Measurements from ENCODE around the gene TNS3. TPM values are rescaled to one million over a fixed set of nuclear protein-coding genes. Genes with fewer than 3 reads are reported as not detected.

TNS3 gene
- total and polyA plus RNA-seq, 10 of the 15 experiments (the other 5 are each of a cell fraction or from before 2014, with no cell fraction given): 0.27 to 2.7 (median 0.79) TPM

DNA sequence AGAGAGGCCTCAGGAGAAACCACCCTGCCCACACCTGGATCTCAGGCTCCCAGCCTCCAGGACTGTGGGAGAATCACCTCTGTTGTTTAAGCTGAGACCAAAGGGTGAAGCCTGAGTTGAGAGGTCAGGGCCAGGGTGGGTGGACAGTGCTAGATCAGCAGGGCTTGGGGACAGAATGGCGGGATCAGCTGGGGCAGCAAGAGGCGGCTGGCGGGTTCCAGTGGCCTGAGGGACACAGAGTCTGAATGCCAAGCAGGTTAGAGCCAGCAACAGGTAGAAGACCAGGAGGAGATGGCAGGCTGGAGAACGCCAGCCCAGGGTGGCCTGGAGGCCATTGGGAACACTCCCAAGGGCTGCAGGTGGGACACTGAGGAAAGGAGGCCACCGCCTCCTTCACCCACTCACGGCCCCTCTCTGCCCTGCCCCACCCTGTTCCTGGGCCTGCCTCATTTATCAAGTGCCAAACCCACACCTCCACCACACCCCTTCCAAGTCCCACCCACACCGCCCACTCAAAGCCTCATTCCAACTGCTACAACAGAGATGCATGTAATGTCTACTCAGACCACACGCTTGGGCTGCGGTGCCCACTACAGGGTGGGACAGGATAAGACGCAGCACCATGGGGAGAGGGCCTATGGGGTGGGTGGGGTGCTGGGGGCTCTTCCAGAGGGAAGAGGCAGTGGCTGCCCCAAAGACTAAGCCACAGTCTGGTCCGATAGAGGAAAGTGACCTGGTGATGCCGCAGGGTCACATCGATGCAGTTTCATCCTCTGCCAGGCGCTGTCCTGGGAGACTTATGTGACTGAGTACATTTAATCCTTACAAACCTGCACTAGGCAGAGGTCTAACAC, 173.9 kb downstream of the TNS3 start:
- no peak overlapping the region for H3K9ac ChIP-seq (ENCODE audit: control insufficient read depth, insufficient read depth, low read length)
- ATAC-seq (no peak), DNase-seq (ENCODE audit: low read depth, low spot score) (no peak), FAIRE-seq (no peak)
- no TSS peak for BruUV-seq (replicated peaks)
- RAD21 ChIA-PET (ENCODE audit: unreplicated experiment): no interaction called here
- no peak overlapping the region for H3K27ac ChIP-seq (ENCODE audit: control insufficient read depth, insufficient read depth)
- no peak for TF ChIP-seq SIN3A (IDR thresholded peaks at IDR 0.05; ENCODE audit: low read depth, low read length)
- no peak for TF ChIP-seq STAT3 (IDR thresholded peaks at IDR 0.05; ENCODE audit: low read depth, low read length)
- TF ChIP-seq, protein P1, sequence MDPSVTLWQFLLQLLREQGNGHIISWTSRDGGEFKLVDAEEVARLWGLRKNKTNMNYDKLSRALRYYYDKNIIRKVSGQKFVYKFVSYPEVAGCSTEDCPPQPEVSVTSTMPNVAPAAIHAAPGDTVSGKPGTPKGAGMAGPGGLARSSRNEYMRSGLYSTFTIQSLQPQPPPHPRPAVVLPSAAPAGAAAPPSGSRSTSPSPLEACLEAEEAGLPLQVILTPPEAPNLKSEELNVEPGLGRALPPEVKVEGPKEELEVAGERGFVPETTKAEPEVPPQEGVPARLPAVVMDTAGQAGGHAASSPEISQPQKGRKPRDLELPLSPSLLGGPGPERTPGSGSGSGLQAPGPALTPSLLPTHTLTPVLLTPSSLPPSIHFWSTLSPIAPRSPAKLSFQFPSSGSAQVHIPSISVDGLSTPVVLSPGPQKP (IDR thresholded peaks at IDR 0.05; ENCODE audit: low read depth, low read length): no peak
- TF ChIP-seq WRNIP1 (IDR thresholded peaks at IDR 0.05; ENCODE audit: borderline replicate concordance, low read depth, low read length): no peak
- TF ChIP-seq ZNF207 (IDR thresholded peaks at IDR 0.05; ENCODE audit: borderline replicate concordance): no peak
- TF ChIP-seq, protein P2, sequence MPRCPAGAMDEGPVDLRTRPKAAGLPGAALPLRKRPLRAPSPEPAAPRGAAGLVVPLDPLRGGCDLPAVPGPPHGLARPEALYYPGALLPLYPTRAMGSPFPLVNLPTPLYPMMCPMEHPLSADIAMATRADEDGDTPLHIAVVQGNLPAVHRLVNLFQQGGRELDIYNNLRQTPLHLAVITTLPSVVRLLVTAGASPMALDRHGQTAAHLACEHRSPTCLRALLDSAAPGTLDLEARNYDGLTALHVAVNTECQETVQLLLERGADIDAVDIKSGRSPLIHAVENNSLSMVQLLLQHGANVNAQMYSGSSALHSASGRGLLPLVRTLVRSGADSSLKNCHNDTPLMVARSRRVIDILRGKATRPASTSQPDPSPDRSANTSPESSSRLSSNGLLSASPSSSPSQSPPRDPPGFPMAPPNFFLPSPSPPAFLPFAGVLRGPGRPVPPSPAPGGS (IDR thresholded peaks at IDR 0.05; ENCODE audit: borderline replicate concordance, insufficient read depth, low read depth, low read length, poor library complexity, severe bottlenecking): no peak
- TF ChIP-seq, protein P3, sequence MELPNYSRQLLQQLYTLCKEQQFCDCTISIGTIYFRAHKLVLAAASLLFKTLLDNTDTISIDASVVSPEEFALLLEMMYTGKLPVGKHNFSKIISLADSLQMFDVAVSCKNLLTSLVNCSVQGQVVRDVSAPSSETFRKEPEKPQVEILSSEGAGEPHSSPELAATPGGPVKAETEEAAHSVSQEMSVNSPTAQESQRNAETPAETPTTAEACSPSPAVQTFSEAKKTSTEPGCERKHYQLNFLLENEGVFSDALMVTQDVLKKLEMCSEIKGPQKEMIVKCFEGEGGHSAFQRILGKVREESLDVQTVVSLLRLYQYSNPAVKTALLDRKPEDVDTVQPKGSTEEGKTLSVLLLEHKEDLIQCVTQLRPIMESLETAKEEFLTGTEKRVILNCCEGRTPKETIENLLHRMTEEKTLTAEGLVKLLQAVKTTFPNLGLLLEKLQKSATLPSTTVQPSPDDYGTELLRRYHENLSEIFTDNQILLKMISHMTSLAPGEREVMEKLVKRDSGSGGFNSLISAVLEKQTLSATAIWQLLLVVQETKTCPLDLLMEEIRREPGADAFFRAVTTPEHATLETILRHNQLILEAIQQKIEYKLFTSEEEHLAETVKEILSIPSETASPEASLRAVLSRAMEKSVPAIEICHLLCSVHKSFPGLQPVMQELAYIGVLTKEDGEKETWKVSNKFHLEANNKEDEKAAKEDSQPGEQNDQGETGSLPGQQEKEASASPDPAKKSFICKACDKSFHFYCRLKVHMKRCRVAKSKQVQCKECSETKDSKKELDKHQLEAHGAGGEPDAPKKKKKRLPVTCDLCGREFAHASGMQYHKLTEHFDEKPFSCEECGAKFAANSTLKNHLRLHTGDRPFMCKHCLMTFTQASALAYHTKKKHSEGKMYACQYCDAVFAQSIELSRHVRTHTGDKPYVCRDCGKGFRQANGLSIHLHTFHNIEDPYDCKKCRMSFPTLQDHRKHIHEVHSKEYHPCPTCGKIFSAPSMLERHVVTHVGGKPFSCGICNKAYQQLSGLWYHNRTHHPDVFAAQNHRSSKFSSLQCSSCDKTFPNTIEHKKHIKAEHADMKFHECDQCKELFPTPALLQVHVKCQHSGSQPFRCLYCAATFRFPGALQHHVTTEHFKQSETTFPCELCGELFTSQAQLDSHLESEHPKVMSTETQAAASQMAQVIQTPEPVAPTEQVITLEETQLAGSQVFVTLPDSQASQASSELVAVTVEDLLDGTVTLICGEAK (IDR thresholded peaks at IDR 0.05; ENCODE audit: borderline replicate concordance): no peak
- TF ChIP-seq ASH2L (IDR thresholded peaks at IDR 0.05; ENCODE audit: borderline replicate concordance, low read depth): no peak
- TF ChIP-seq, protein P4, sequence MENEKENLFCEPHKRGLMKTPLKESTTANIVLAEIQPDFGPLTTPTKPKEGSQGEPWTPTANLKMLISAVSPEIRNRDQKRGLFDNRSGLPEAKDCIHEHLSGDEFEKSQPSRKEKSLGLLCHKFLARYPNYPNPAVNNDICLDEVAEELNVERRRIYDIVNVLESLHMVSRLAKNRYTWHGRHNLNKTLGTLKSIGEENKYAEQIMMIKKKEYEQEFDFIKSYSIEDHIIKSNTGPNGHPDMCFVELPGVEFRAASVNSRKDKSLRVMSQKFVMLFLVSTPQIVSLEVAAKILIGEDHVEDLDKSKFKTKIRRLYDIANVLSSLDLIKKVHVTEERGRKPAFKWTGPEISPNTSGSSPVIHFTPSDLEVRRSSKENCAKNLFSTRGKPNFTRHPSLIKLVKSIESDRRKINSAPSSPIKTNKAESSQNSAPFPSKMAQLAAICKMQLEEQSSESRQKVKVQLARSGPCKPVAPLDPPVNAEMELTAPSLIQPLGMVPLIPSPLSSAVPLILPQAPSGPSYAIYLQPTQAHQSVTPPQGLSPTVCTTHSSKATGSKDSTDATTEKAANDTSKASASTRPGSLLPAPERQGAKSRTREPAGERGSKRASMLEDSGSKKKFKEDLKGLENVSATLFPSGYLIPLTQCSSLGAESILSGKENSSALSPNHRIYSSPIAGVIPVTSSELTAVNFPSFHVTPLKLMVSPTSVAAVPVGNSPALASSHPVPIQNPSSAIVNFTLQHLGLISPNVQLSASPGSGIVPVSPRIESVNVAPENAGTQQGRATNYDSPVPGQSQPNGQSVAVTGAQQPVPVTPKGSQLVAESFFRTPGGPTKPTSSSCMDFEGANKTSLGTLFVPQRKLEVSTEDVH (IDR thresholded peaks at IDR 0.05; ENCODE audit: low read depth, partially characterized antibody): no peak
- no peak for TF ChIP-seq POLR2AphosphoS2 (IDR thresholded peaks at IDR 0.05; ENCODE audit: low read depth, low read length)
- no peak for TF ChIP-seq RAD51 (IDR thresholded peaks at IDR 0.05)
- POLR2A ChIA-PET: no interaction called here
- H2AFZ ChIP-seq (ENCODE audit: control insufficient read depth, low read depth, low read length): no peak overlapping the region
- H3K36me3 ChIP-seq (ENCODE audit: control insufficient read depth in 2 of 2, insufficient read depth in 2 of 2, low read length in 1 of 2): no peaks in the 10 kb centered on the region
- no peaks in the 10 kb centered on the region for H4K20me1 ChIP-seq (ENCODE audit: control insufficient read depth, insufficient read depth)
- intact Hi-C loops (cut with micrococcal nuclease; ENCODE audit: unreplicated experiment): no loop called here
- CTCF ChIA-PET: no interaction called here
- H3K27me3 ChIP-seq (replicated peaks in 1 of 2; ENCODE audit: control insufficient read depth in 2 of 2, insufficient read depth in 2 of 2, low read length in 1 of 2): no peaks in the 10 kb centered on the region
- H3K79me2 ChIP-seq (ENCODE audit: control insufficient read depth, insufficient read depth, low read length): no peaks in the 10 kb centered on the region
- H3K4me1 ChIP-seq (ENCODE audit: control insufficient read depth, insufficient read depth, low read length): no peaks in the 10 kb centered on the region
- H3K4me2 ChIP-seq (ENCODE audit: control insufficient read depth, insufficient read depth): no peak overlapping the region
- in situ Hi-C loops (cut with MboI): no loop called here
- SMC1A ChIA-PET (ENCODE audit: uncharacterized antibody, unreplicated experiment): no interaction called here
- H3K9me3 ChIP-seq (replicated peaks; ENCODE audit: control insufficient read depth, insufficient read depth, low read length): no peaks in the 10 kb centered on the region
- H3K4me3 ChIP-seq: no peak overlapping the region
- WGBS (ENCODE audit: insufficient coverage, insufficient replicate concordance, low lambda C conversion rate, missing lambda C conversion rate): 85% methylated on average over 14 of the region's 14 CpGs

Data from GM12878 (cell line).